Large intestine (tissue), 3 donors: ENCODE data around the gene KAZN. TPM values are rescaled to one million over a fixed set of nuclear protein-coding genes. Genes with fewer than 3 reads are reported as not detected.

Experiments
- DNase-seq, 2 donors: peaks; one replicate each; pipeline versions ENCODE4 v3.0.0 to v3.0.0-alpha.2; 2013
- H3K27ac ChIP-seq: one replicate; pipeline ENCODE4 v1.5.1; 2013; ENCODE audit warnings: low read length
- H3K27me3 ChIP-seq: 2 replicates; pipeline ENCODE4 v1.6.1; 2013; ENCODE audit warnings: low read length; ENCODE audit not compliant: control insufficient read depth, insufficient read depth
- H3K36me3 ChIP-seq: 2 replicates; pipeline ENCODE4 v1.6.1; 2013; ENCODE audit warnings: low read length; ENCODE audit not compliant: control insufficient read depth, insufficient read depth
- H3K4me1 ChIP-seq: one replicate; pipeline ENCODE4 v1.6.1; 2013; ENCODE audit warnings: low read length; ENCODE audit not compliant: control insufficient read depth, insufficient read depth
- H3K4me3 ChIP-seq: one replicate; pipeline ENCODE4 v1.5.1; 2013; ENCODE audit warnings: low read length
- H3K9me3 ChIP-seq: one replicate; pipeline ENCODE4 v1.6.1; 2013; ENCODE audit warnings: mild to moderate bottlenecking, low read depth, low read length, moderate library complexity; ENCODE audit not compliant: control insufficient read depth
- WGBS: methylation state at CpG from one replicate; pipeline ENCODE4 v1.1.5; 2013; ENCODE audit warnings: low lambda C conversion rate; ENCODE audit not compliant: insufficient coverage; 5-methylcytosine and 5-hydroxymethylcytosine counted together
- polyA plus RNA-seq: library from polyadenylated mRNA; unstranded; fragments of 120-200 nt; gene quantifications from one replicate; pipeline ENCODE4 v1.2.1, GENCODE V29; 2013

The KAZN gene
- polyA plus RNA-seq, 1 donor: 30.4 TPM

GRCh38 chr1:14599183-14599791 lies 802 bp downstream of the KAZN start:
- H3K4me1 ChIP-seq: no peaks in the 10 kb centered on the region
- peak in 1 of 2 donors; percentile 32 for DNase-seq
- H3K4me3 ChIP-seq: peak overlapping the region; percentile 56
- WGBS: no CpG with 5 or more reads among the region's 43 CpGs
- no peaks in the 10 kb centered on the region for H3K36me3 ChIP-seq
- peaks cover 38% of the 10 kb centered on the region for H3K27me3 ChIP-seq
- H3K27ac ChIP-seq: no peak overlapping the region
- H3K9me3 ChIP-seq: no peaks in the 10 kb centered on the region

DNA sequence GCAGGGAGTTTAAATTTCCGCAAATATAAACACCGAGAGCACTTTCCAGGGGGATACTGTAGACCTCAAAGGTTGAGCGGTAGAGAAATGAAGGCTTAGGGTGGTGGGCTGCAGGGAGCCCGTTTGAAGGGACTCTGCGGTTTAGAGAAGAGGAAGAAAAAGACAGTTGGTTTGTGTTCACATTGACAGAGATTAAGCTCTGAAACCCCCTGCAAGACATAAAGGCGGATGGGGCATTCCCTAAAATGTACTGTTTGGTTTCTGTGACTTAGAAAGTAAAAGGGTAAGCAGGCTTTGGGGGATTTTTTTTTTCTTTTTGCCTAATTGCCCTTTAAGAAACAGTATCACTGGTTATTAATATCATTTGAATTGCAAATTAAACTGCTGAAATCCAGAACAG lies 1.3 kb downstream of the KAZN start:
- Histone ChIP-seq H3K27ac (no peak overlapping the region), H3K4me3 (peak overlapping the region; percentile 56), H3K4me1 (no peaks in the 10 kb centered on the region), H3K27me3 (peaks cover 38% of the 10 kb centered on the region), H3K9me3 (no peaks in the 10 kb centered on the region), H3K36me3 (no peaks in the 10 kb centered on the region)
- 17% methylated on average over 1 of the region's 6 CpGs for WGBS
- no peak for DNase-seq

DNA sequence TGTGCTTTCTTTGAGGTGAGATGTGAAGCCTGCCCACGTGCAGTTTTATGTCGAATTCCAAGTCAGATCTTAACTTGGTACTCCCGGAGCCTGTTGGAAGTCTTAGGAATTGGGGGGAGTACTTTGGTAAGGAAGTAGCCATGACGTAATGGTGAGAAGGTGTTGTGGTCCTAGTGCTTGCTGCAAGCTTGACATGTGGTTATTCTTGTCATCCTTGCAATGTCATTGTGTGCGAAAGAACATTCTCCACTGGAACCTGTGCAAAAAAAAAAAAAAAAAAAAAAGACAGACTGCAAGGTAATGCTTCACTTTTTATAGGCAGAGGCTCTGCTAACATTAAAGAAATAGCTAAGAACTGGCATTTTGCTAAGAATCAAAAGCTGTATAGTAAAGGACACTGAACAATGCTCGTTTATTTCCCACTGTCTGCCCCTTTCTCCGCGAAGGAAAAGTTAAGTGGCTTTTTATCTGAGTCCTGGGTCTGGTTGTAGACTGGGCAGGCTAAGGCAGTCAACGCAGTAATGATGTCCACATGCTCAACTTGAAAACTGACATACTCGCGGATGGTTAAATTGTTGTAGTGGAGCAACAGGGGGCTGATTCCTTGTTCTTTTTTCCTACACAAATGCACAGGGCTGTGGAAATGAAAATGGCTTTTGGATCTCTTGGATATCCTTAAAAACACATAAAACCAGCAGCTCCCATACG lies 2.1 kb downstream of the KAZN start:
- Histone ChIP-seq H3K4me3 (no peak overlapping the region), H3K27me3 (peaks cover 38% of the 10 kb centered on the region)

GRCh38 chr1:14602136-14602535 lies 3.7 kb downstream of the KAZN start:
- Histone ChIP-seq H3K4me3 (no peak overlapping the region), H3K27ac (no peak overlapping the region), H3K36me3 (no peaks in the 10 kb centered on the region), H3K27me3 (peaks cover 37% of the 10 kb centered on the region), H3K9me3 (no peaks in the 10 kb centered on the region), H3K4me1 (no peaks in the 10 kb centered on the region)
- DNase-seq: peak in 1 of 2 donors; percentile 16
- 60% methylated on average over 1 of the region's 9 CpGs for WGBS

More for the DNA sequence above, 2.1 kb downstream of the KAZN start:
- 100% methylated on average over 1 of the region's 12 CpGs for WGBS
- DNase-seq: no peak
- H3K27ac ChIP-seq: no peak overlapping the region
- H3K9me3 ChIP-seq: no peaks in the 10 kb centered on the region
- no peaks in the 10 kb centered on the region for H3K36me3 ChIP-seq
- H3K4me1 ChIP-seq: no peaks in the 10 kb centered on the region

DNA sequence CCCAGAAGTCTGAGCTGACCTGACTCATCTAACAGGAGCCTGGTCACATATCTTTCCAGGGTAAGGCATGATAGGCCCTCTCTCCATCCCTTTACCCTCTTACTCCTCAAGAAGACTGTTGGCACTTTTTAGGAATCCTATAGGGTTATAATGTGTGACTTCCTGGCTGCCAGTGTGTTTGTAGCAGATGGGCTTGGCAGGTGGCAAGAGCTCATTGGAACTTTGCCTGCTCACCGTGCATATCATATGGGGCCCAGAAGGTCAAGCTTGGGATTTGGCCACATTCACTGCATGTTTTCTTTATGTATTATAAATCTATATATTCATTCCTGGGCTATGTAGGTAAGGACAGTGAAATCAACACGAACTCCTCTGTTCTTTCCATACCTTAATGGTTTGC lies 5.2 kb downstream of the KAZN start:
- no CpG with 5 or more reads among the region's 2 CpGs for WGBS
- H3K4me1 ChIP-seq: no peaks in the 10 kb centered on the region
- no peaks in the 10 kb centered on the region for H3K36me3 ChIP-seq
- no peak overlapping the region for H3K4me3 ChIP-seq
- H3K9me3 ChIP-seq: no peaks in the 10 kb centered on the region
- H3K27ac ChIP-seq: no peak overlapping the region
- no peak for DNase-seq
- peaks cover 22% of the 10 kb centered on the region for H3K27me3 ChIP-seq

- Histone ChIP-seq H3K27me3 (peaks cover 16% of the 10 kb centered on the region), H3K36me3 (no peaks in the 10 kb centered on the region), H3K27ac (no peak overlapping the region), H3K9me3 (no peaks in the 10 kb centered on the region), H3K4me1 (no peaks in the 10 kb centered on the region), H3K4me3 (no peak overlapping the region)
- WGBS: no CpG with 5 or more reads among the region's 5 CpGs
- no peak for DNase-seq
These were observed 5.9 kb downstream of the KAZN start for GRCh38 chr1:14604414-14604813.

DNA sequence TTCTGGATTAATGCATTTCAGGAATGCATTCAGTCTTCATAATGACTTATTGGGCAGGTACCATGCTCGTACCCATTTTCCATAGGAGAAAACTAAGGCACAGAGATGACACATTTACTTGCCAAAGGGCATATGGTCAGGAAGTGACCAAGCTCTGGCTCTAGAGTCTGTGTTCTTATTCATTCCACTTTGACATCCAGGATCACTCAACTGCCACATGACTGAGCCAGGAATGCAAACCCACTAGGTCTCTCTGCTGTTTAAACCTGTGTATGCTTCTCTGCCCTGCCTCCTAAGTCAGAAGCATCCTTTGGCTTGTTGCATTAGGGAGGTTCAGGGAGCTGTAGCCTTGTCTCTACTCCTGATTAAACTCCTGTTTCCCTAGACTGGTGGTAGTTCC lies 7.5 kb downstream of the KAZN start:
- no peak for DNase-seq
- WGBS: no CpG with 5 or more reads among the region's 1 CpG
- H3K27ac ChIP-seq: no peak overlapping the region

GRCh38 chr1:14606632-14607031 lies 8.1 kb downstream of the KAZN start:
- DNase-seq: no peak
- H3K4me1 ChIP-seq: no peaks in the 10 kb centered on the region
- no CpG with 5 or more reads among the region's 1 CpG for WGBS
- H3K27me3 ChIP-seq: no peaks in the 10 kb centered on the region
- no peak overlapping the region for H3K4me3 ChIP-seq
- no peaks in the 10 kb centered on the region for H3K9me3 ChIP-seq
- H3K27ac ChIP-seq: no peak overlapping the region
- H3K36me3 ChIP-seq: no peaks in the 10 kb centered on the region

More for the DNA sequence above, 7.5 kb downstream of the KAZN start:
- Histone ChIP-seq H3K4me1 (no peaks in the 10 kb centered on the region), H3K27me3 (peaks cover under 1% of the 10 kb centered on the region), H3K4me3 (no peak overlapping the region), H3K36me3 (no peaks in the 10 kb centered on the region), H3K9me3 (no peaks in the 10 kb centered on the region)

- H3K4me1 ChIP-seq: no peaks in the 10 kb centered on the region
- no peaks in the 10 kb centered on the region for H3K36me3 ChIP-seq
- WGBS: 80% methylated on average over 1 of the region's 5 CpGs
- DNase-seq: no peak
- no peak overlapping the region for H3K27ac ChIP-seq
- no peaks in the 10 kb centered on the region for H3K27me3 ChIP-seq
- H3K9me3 ChIP-seq: no peaks in the 10 kb centered on the region
- no peak overlapping the region for H3K4me3 ChIP-seq
These were observed 8.8 kb downstream of the KAZN start for GRCh38 chr1:14607295-14607694.

DNA sequence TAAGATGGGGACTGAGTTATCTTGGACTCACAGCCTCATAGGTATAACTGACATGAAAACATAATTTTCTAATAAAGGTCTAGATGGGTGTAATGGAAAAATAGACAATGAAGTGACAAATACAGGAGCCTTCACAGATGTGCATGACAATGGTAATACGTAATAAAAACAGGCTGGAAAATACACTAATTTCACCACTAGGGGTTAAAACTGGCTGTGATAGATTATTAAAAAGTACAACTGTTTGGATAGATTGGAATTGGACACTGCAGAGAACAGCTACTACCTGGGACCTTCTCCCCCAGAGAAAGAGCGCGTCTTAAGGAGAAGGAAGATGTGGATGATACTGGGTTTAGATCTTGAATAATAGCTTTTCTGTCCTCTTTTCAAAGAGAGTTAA lies 9.8 kb downstream of the KAZN start:
- Histone ChIP-seq H3K9me3 (no peaks in the 10 kb centered on the region), H3K4me1 (no peaks in the 10 kb centered on the region), H3K27ac (no peak overlapping the region), H3K4me3 (no peak overlapping the region), H3K27me3 (no peaks in the 10 kb centered on the region), H3K36me3 (no peaks in the 10 kb centered on the region)
- no CpG with 5 or more reads among the region's 3 CpGs for WGBS
- no peak for DNase-seq

DNA sequence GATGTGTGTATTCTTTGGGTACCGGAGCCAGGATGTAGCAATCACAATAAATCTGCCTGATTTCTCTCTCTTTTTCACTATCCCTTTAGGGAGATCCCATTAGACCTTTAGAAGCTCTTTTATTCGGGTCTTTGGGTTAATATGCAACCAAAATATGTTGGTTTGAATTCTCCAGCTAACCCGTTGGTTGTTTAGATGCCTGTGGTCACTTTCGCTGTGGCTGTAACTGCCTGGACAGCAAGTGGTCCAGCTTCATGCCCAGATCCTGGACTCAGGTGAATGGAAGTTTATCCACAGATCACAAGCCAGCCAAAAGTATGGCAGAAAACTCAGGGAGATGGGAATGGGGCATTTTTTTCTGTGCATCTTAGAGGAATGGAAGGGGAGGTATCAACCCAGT lies 12.3 kb downstream of the KAZN start:
- H3K27me3 ChIP-seq: no peaks in the 10 kb centered on the region
- H3K9me3 ChIP-seq: no peaks in the 10 kb centered on the region
- H3K27ac ChIP-seq: no peak overlapping the region
- no peaks in the 10 kb centered on the region for H3K36me3 ChIP-seq
- no CpG with 5 or more reads among the region's 4 CpGs for WGBS
- no peak overlapping the region for H3K4me3 ChIP-seq
- no peaks in the 10 kb centered on the region for H3K4me1 ChIP-seq
- DNase-seq: no peak
